CD14-positive monocyte (primary cell): ENCODE results near the gene DAO. TPM values are rescaled to one million over a fixed set of nuclear protein-coding genes. Genes with fewer than 3 reads are reported as not detected.

Experiments
- DNase-seq, 3 donors: peaks; one replicate each; pipeline ENCODE4 v3.0.0-alpha.2; 2011 to 2022
- H2AFZ ChIP-seq: 2 replicates; pipeline ENCODE4 v1.6.0; 2012; ENCODE audit warnings: mild to moderate bottlenecking, low read depth, low read length, inconsistent platforms; ENCODE audit not compliant: insufficient read depth, poor library complexity, severe bottlenecking
- H3K27ac ChIP-seq, 2 donors: 1 replicate in 1 of 2; 2 replicates in 1 of 2; pipeline ENCODE4 v1.5.1; 2012 to 2013; ENCODE audit warnings: low read length in 2 of 2, control low read depth in 1 of 2, inconsistent platforms in 1 of 2, low read depth in 1 of 2, mild to moderate bottlenecking in 1 of 2
- H3K27me3 ChIP-seq, 2 donors: one replicate each; pipeline versions ENCODE4 v1.6.0 to v1.6.1; 2011 to 2013; ENCODE audit warnings: low read length in 2 of 2; ENCODE audit not compliant: control insufficient read depth in 2 of 2, insufficient read depth in 2 of 2
- H3K36me3 ChIP-seq, 2 donors: replicated peaks in 1 of 2; 1 replicate in 1 of 2; 2 replicates in 1 of 2; pipeline versions ENCODE4 v1.5.1 to v1.6.1; 2012 to 2013; ENCODE audit warnings: low read length in 2 of 2, control low read depth in 1 of 2, inconsistent platforms in 1 of 2, mild to moderate bottlenecking in 1 of 2; ENCODE audit not compliant: insufficient read depth in 2 of 2, control insufficient read depth in 1 of 2
- H3K4me1 ChIP-seq, 2 donors: 1 replicate in 1 of 2; 2 replicates in 1 of 2; pipeline versions ENCODE4 v1.5.1 to v1.6.1; 2012 to 2013; ENCODE audit warnings: low read length in 2 of 2, control low read depth in 1 of 2, inconsistent platforms in 1 of 2, mild to moderate bottlenecking in 1 of 2, moderate library complexity in 1 of 2; ENCODE audit not compliant: insufficient read depth in 2 of 2, control insufficient read depth in 1 of 2
- H3K4me2 ChIP-seq: replicated peaks from 2 replicates; pipeline ENCODE3; 2012; ENCODE audit warnings: low read length, moderate library complexity, mild to moderate bottlenecking; ENCODE audit not compliant: poor library complexity, severe bottlenecking; ENCODE audit errors: extremely low read depth
- H3K4me3 ChIP-seq, 3 experiments: fragments of 200-600 bp in 1 of 3; sonication (generic) in 1 of 3; replicated peaks in 1 of 3; 1 replicate in 2 of 3; 2 replicates in 1 of 3; pipeline ENCODE4 v1.5.1; 2011 to 2013; ENCODE audit warnings: low read length in 3 of 3, mild to moderate bottlenecking in 3 of 3, control low read depth in 2 of 3, low read depth in 2 of 3, inconsistent platforms in 1 of 3, moderate library complexity in 1 of 3
- H3K79me2 ChIP-seq: 2 replicates; pipeline ENCODE4 v1.6.0; 2012; ENCODE audit warnings: mild to moderate bottlenecking, control low read depth, inconsistent platforms, low read length, moderate library complexity; ENCODE audit not compliant: insufficient read depth
- H3K9ac ChIP-seq: 2 replicates; pipeline ENCODE4 v1.6.0; 2017; ENCODE audit warnings: low read length, mild to moderate bottlenecking; ENCODE audit not compliant: insufficient read depth, poor library complexity, severe bottlenecking
- H3K9me3 ChIP-seq, 2 donors: replicated peaks in 1 of 2; 1 replicate in 1 of 2; 2 replicates in 1 of 2; pipeline versions ENCODE4 v1.5.1 to v1.6.1; 2012 to 2013; ENCODE audit warnings: low read length in 2 of 2, control low read depth in 1 of 2; ENCODE audit not compliant: control insufficient read depth in 1 of 2, insufficient read depth in 1 of 2
- H4K20me1 ChIP-seq: 2 replicates; pipeline ENCODE4 v1.6.0; 2012; ENCODE audit warnings: mild to moderate bottlenecking, low read length, control low read depth, moderate library complexity; ENCODE audit not compliant: insufficient read depth
- H3K27ac Mint-ChIP-seq, 7 donors: one replicate each; pipeline ENCODE4 v1.8.0; 2020; ENCODE audit warnings: mild to moderate bottlenecking in 7 of 7, mixed read lengths in 7 of 7, moderate library complexity in 6 of 7, inconsistent platforms in 2 of 7
- H3K27me3 Mint-ChIP-seq, 3 donors: one replicate each; pipeline ENCODE4 v1.8.0; 2021 to 2022; ENCODE audit warnings: low read depth in 3 of 3, mild to moderate bottlenecking in 3 of 3, mixed read lengths in 3 of 3, moderate library complexity in 3 of 3, inconsistent platforms in 1 of 3
- H3K36me3 Mint-ChIP-seq, 2 donors: one replicate each; pipeline ENCODE4 v1.8.0; 2020; ENCODE audit warnings: mixed read lengths in 2 of 2, inconsistent platforms in 1 of 2, mild to moderate bottlenecking in 1 of 2
- H3K4me1 Mint-ChIP-seq: one replicate; pipeline ENCODE4 v1.8.0; 2020; ENCODE audit warnings: mild to moderate bottlenecking, mixed read lengths
- H3K4me3 Mint-ChIP-seq, 2 donors: one replicate each; pipeline ENCODE4 v1.8.0; 2020; ENCODE audit warnings: mild to moderate bottlenecking in 2 of 2, mixed read lengths in 2 of 2, moderate library complexity in 1 of 2
- H3K9me3 Mint-ChIP-seq, 7 donors: one replicate each; pipeline ENCODE4 v1.8.0; 2020 to 2022; ENCODE audit warnings: mixed read lengths in 7 of 7, mild to moderate bottlenecking in 6 of 7, moderate library complexity in 6 of 7, inconsistent platforms in 2 of 7
- CTCF ChIP-seq: fragments of 200-600 bp; IDR thresholded peaks from one replicate; pipeline ENCODE4 v1.8.0; 2022; ENCODE audit warnings: antibody characterized with exemption, mild to moderate bottlenecking
- WGBS: methylation state at CpG from one replicate; pipeline ENCODE4 v1.1.5; 2013; ENCODE audit warnings: missing lambda C conversion rate; ENCODE audit not compliant: insufficient coverage; 5-methylcytosine and 5-hydroxymethylcytosine counted together
- intact Hi-C, 2 donors: fragments of 100-400 bp; cut with micrococcal nuclease; formaldehyde crosslinking; loops; one replicate each; pipeline versions ENCODE4 v1.15.0 to v1.15.1; 2023
- polyA plus RNA-seq, 3 donors: library from polyadenylated mRNA; depleted of rRNA in 1 of 3; unstranded in 2 of 3; stranded (reverse) in 1 of 3; fragments of 300-500 nt in 2 of 3; fragments of >200 nt in 1 of 3; fragmentation: Illumina TruSeq in 2 of 3; gene quantifications; 1 replicate in 2 of 3; 2 replicates in 1 of 3; pipeline ENCODE4 v1.2.3, GENCODE V29; 2012 to 2021

The DAO gene
- polyA plus RNA-seq, 3 donors, result not detected

- Mint-ChIP-seq H3K4me3 (no peak overlapping the region), H3K27me3 (peaks cover 1 to 5% (median 2%) of the 10 kb centered on the region in 3 donors), H3K36me3 (no peaks in the 10 kb centered on the region), H3K4me1 (peaks cover 17% of the 10 kb centered on the region), H3K27ac (no peak overlapping the region), H3K9me3 (peaks cover 0 to 7% (median 6%) of the 10 kb centered on the region in 7 donors)
- H4K20me1 ChIP-seq, result no peaks in the 10 kb centered on the region
- 83% methylated on average over 1 of the region's 2 CpGs for WGBS
- no peaks in the 10 kb centered on the region for H3K79me2 ChIP-seq
- H3K9ac ChIP-seq, result no peak overlapping the region
- H3K27me3 ChIP-seq, result no peaks in the 10 kb centered on the region
- no peak for TF ChIP-seq CTCF
- H3K36me3 ChIP-seq, result no peaks in the 10 kb centered on the region
- peaks cover 0 to 7% of the 10 kb centered on the region in 2 donors for H3K9me3 ChIP-seq
- DNase-seq, result no peak
- peaks cover 15 to 19% of the 10 kb centered on the region in 2 donors for H3K4me1 ChIP-seq
- intact Hi-C loops, result loop anchor here in 1 of 2 donors (5.0 kb wide), 1 partner anchor 36 kb away; the partner anchor contains the start of gene DAO
- no peak overlapping the region for H3K27ac ChIP-seq
- H3K4me2 ChIP-seq, result no peak overlapping the region
- H2AFZ ChIP-seq, result no peak overlapping the region
- no peak overlapping the region for H3K4me3 ChIP-seq
Measured at GRCh38 chr12:108918206-108918605, 38.3 kb downstream of the DAO start.

- H4K20me1 ChIP-seq, result no peaks in the 10 kb centered on the region
- Mint-ChIP-seq H3K27me3 (peaks cover 2 to 5% (median 3%) of the 10 kb centered on the region in 3 donors), H3K27ac (peak overlapping the region in 5 of 7 donors; percentile 11 to 80 (median 53)), H3K9me3 (peaks cover 0 to 8% (median 6%) of the 10 kb centered on the region in 7 donors), H3K36me3 (no peaks in the 10 kb centered on the region), H3K4me1 (peaks cover 8% of the 10 kb centered on the region), H3K4me3 (no peak overlapping the region)
- WGBS, result 93% methylated on average over 3 of the region's 3 CpGs
- peaks cover 6 to 10% of the 10 kb centered on the region in 2 donors for H3K4me1 ChIP-seq
- no peak overlapping the region for H2AFZ ChIP-seq
- H3K4me3 ChIP-seq, result no peak overlapping the region
- H3K27me3 ChIP-seq, result no peaks in the 10 kb centered on the region
- H3K36me3 ChIP-seq, result no peaks in the 10 kb centered on the region
- intact Hi-C loops, result loop anchor here in 1 of 2 donors (5.0 kb wide), 1 partner anchor 37 kb away; the partner anchor contains the start of gene DAO
- peaks cover 0 to 7% of the 10 kb centered on the region in 2 donors for H3K9me3 ChIP-seq
- H3K4me2 ChIP-seq, result no peak overlapping the region
- H3K79me2 ChIP-seq, result no peaks in the 10 kb centered on the region
- no peak for DNase-seq
- no peak overlapping the region for H3K27ac ChIP-seq
- no peak for TF ChIP-seq CTCF
- H3K9ac ChIP-seq, result no peak overlapping the region
Measured at GRCh38 chr12:108918960-108919642, 39.2 kb downstream of the DAO start.
